ENCODE results near the gene CUL4A.

CUL4A gene

GRCh38 chr13:113272031-113272430, 62.6 kb downstream of the CUL4A start:
- DNase-seq (ENCODE audit: low read depth), result no peak
- no peak for TF ChIP-seq CTCF (IDR thresholded peaks at IDR 0.05; ENCODE audit: control insufficient read depth, extremely low read depth, insufficient read depth)
- no peak overlapping the region for H3K4me3 ChIP-seq (ENCODE audit: low read depth, low read length)

GRCh38 chr13:113272701-113273181, 63.3 kb downstream of the CUL4A start:
- H3K4me3 ChIP-seq (ENCODE audit: low read depth, low read length), result no peak overlapping the region
- no peak for TF ChIP-seq CTCF (IDR thresholded peaks at IDR 0.05; ENCODE audit: control insufficient read depth, extremely low read depth, insufficient read depth)
- DNase-seq (ENCODE audit: low read depth), result no peak

GRCh38 chr13:113273321-113273720, 63.9 kb downstream of the CUL4A start:
- no peak for DNase-seq (ENCODE audit: low read depth)
- no peak for TF ChIP-seq CTCF (IDR thresholded peaks at IDR 0.05; ENCODE audit: control insufficient read depth, extremely low read depth, insufficient read depth)
- no peak overlapping the region for H3K4me3 ChIP-seq (ENCODE audit: low read depth, low read length)

- TF ChIP-seq CTCF (IDR thresholded peaks at IDR 0.05; ENCODE audit: control insufficient read depth, extremely low read depth, insufficient read depth), result no peak
- no peak for DNase-seq (ENCODE audit: low read depth)
- H3K4me3 ChIP-seq (ENCODE audit: low read depth, low read length), result no peak overlapping the region
These were observed 64.6 kb downstream of the CUL4A start for GRCh38 chr13:113273851-113274590.

- DNase-seq (ENCODE audit: low read depth), result no peak
- no peak for TF ChIP-seq CTCF (IDR thresholded peaks at IDR 0.05; ENCODE audit: control insufficient read depth, extremely low read depth, insufficient read depth)
- no peak overlapping the region for H3K4me3 ChIP-seq (ENCODE audit: low read depth, low read length)
These were observed 65.3 kb downstream of the CUL4A start for GRCh38 chr13:113274721-113275120.

- peak; percentile 49; the same call in 1 of the 2 replicates for TF ChIP-seq CTCF (IDR thresholded peaks at IDR 0.05; ENCODE audit: control insufficient read depth, extremely low read depth, insufficient read depth)
- no peak overlapping the region for H3K4me3 ChIP-seq (ENCODE audit: low read depth, low read length)
- DNase-seq (ENCODE audit: low read depth), result peak; percentile 33
These were observed 66.0 kb downstream of the CUL4A start for GRCh38 chr13:113275387-113275786.

GRCh38 chr13:113280126-113280525, 70.7 kb downstream of the CUL4A start:
- H3K4me3 ChIP-seq (ENCODE audit: low read depth, low read length), result no peak overlapping the region
- TF ChIP-seq CTCF (IDR thresholded peaks at IDR 0.05; ENCODE audit: control insufficient read depth, extremely low read depth, insufficient read depth), result no peak
- no peak for DNase-seq (ENCODE audit: low read depth)
